Lung (tissue), 12 donors: Measurements from ENCODE around the gene MNX1. TPM values are rescaled to one million over a fixed set of nuclear protein-coding genes. Genes with fewer than 3 reads are reported as not detected.

Source experiments
- ATAC-seq: fragments of 200-7000 bp; cut with Tn5 transposase; one replicate; pipeline ENCODE4 v1.9.1; 2020; ENCODE audit warnings: moderate number of reproducible peaks; ENCODE audit not compliant: insufficient read depth, low FRiP score
- DNase-seq, 3 donors: peaks; one replicate each; pipeline ENCODE4 v3.0.0-alpha.2; 2013 to 2017
- H3K27ac ChIP-seq, 2 donors: one replicate each; pipeline ENCODE4 v1.5.1; 2013; ENCODE audit warnings: mild to moderate bottlenecking in 2 of 2, moderate library complexity in 2 of 2, control low read depth in 1 of 2, inconsistent platforms in 1 of 2, low read depth in 1 of 2, low read length in 1 of 2
- H3K27me3 ChIP-seq, 3 donors: one replicate each; pipeline ENCODE4 v1.5.1; 2013; ENCODE audit warnings: low read length in 2 of 3; ENCODE audit not compliant: control insufficient read depth in 3 of 3, insufficient read depth in 3 of 3
- H3K36me3 ChIP-seq, 4 donors: one replicate each; pipeline ENCODE4 v1.5.1; 2013; ENCODE audit warnings: low read length in 4 of 4, mild to moderate bottlenecking in 1 of 4, moderate library complexity in 1 of 4; ENCODE audit not compliant: control insufficient read depth in 4 of 4, insufficient read depth in 4 of 4
- H3K4me1 ChIP-seq, 5 donors: one replicate each; pipeline ENCODE4 v1.5.1; 2013; ENCODE audit warnings: low read length in 5 of 5, mild to moderate bottlenecking in 2 of 5, moderate library complexity in 1 of 5; ENCODE audit not compliant: control insufficient read depth in 5 of 5, insufficient read depth in 5 of 5
- H3K4me3 ChIP-seq: one replicate; pipeline ENCODE4 v1.5.1; 2013; ENCODE audit warnings: mild to moderate bottlenecking, control low read depth, moderate library complexity
- H3K9ac ChIP-seq, 2 donors: one replicate each; pipeline ENCODE4 v1.5.1; 2013; ENCODE audit warnings: low read length in 2 of 2, control low read depth in 1 of 2; ENCODE audit not compliant: insufficient read depth in 1 of 2
- H3K9me3 ChIP-seq, 4 donors: one replicate each; pipeline ENCODE4 v1.5.1; 2013; ENCODE audit warnings: low read length in 3 of 4, mild to moderate bottlenecking in 1 of 4, moderate library complexity in 1 of 4; ENCODE audit not compliant: control insufficient read depth in 4 of 4, insufficient read depth in 3 of 4
- WGBS, 2 donors: extraction: QIAGEN DNeasy Blood & Tissue Kit; methylation state at CpG; one replicate each; pipeline ENCODE4 v1.1.7; 2013; 5-methylcytosine and 5-hydroxymethylcytosine counted together
- polyA plus RNA-seq, 2 donors: library from polyadenylated mRNA; stranded (reverse); fragments of 200-250 nt; gene quantifications; one replicate each; pipeline ENCODE4 v1.2.1, GENCODE V29; 2013
- total RNA-seq, 2 donors: library from RNA; depleted of rRNA in 1 of 2; stranded (reverse); fragments of >200 nt in 1 of 2; gene quantifications; one replicate each; pipeline ENCODE4 v1.2.1, GENCODE V29; 2014 to 2021
- TF ChIP-seq, protein P1 (sequence below): IDR thresholded peaks from 2 replicates; pipeline ENCODE4 v1.5.1; 2012; ENCODE audit warnings: mild to moderate bottlenecking; ENCODE audit errors: control extremely low read depth, extremely low read depth
- donor health status: control.
- donor health status: control.
- donor health status: Bipolar disorder and iron deficiency.
- donor health status: healthy.
- donor health status: DM: yes; HTN: yes; CAD: no.

The MNX1 gene
- total and polyA plus RNA-seq, 4 donors, result 0.10 to 1.4 TPM; not detected in 2

DNA sequence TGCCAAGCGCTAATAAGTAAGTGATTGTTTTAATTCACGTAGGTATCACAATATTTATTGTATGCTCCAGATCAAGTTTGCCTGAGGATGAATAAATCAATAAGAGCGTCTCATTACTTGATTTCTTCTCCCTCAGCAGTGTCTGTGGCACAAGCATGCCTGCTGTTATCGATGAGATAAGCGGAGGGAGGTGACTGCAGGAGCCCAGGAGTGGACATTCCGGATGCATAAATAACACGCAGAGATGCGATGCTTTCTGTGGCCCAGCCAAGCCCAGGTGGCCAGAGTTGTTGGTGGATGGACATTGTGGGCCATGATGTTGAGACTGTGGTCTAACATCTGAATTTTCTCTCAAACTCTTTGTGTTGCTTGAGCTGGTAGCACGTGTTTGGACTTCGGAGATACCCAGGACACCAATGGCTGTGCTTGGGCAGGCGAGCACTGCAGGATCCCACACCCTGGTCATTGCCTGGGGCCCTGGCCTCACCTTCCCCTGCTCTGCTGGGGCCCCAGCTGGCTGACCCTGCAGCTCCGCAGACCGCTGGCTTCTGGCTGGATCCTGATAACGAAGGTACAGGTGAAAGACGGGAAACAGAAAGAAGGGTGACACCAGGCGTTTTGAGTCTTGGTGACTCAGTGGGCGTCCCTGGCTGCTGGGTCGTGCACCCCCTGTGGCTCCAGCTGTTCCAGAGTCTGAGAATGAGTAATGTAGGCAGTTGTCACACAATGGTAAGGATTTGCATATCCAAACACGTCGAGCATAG is 31.2 kb upstream of the MNX1 start:
- Histone ChIP-seq H3K4me3 (no peak overlapping the region), H3K27ac (no peak overlapping the region), H3K36me3 (no peaks in the 10 kb centered on the region), H3K27me3 (peaks cover 0 to 22% (median 9%) of the 10 kb centered on the region in 3 donors), H3K9me3 (peaks cover 0 to 8% (median 0%) of the 10 kb centered on the region in 4 donors), H3K9ac (no peak overlapping the region), H3K4me1 (peaks cover 0 to 15% (median 0%) of the 10 kb centered on the region in 5 donors)
- WGBS, 2 donors, result 72 to 82% methylated on average over 20 of the region's 20 CpGs
- TF ChIP-seq, protein P1, sequence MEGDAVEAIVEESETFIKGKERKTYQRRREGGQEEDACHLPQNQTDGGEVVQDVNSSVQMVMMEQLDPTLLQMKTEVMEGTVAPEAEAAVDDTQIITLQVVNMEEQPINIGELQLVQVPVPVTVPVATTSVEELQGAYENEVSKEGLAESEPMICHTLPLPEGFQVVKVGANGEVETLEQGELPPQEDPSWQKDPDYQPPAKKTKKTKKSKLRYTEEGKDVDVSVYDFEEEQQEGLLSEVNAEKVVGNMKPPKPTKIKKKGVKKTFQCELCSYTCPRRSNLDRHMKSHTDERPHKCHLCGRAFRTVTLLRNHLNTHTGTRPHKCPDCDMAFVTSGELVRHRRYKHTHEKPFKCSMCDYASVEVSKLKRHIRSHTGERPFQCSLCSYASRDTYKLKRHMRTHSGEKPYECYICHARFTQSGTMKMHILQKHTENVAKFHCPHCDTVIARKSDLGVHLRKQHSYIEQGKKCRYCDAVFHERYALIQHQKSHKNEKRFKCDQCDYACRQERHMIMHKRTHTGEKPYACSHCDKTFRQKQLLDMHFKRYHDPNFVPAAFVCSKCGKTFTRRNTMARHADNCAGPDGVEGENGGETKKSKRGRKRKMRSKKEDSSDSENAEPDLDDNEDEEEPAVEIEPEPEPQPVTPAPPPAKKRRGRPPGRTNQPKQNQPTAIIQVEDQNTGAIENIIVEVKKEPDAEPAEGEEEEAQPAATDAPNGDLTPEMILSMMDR, result no peak
- ATAC-seq, result no peak
- DNase-seq, result peak in 1 of 3 donors; percentile 29

DNA sequence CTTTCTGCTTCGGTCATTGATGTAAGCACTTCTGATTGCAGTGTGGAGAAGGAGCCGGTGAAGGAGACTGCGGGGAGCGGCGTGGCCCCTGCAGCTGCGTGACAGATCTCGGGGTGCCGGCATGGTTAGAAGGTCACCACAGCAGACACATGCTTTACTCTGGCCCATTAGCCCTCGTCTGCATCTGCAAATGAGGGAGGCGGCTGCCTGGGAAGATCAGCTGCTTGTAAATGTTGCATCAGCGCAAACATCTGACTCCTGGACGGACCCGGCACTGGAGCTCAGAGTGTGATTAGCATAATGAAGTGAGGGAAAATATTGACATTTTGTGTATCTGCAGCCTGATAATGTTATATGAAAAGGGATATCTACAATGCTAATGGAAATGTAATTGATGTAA is 30.5 kb upstream of the MNX1 start:
- peak; percentile 56 to 89 (median 77) for DNase-seq
- Histone ChIP-seq H3K9me3 (peaks cover 0 to 9% (median 2%) of the 10 kb centered on the region in 4 donors), H3K36me3 (no peaks in the 10 kb centered on the region), H3K27ac (no peak overlapping the region), H3K9ac (no peak overlapping the region), H3K4me3 (no peak overlapping the region), H3K4me1 (peaks cover 0 to 15% (median 0%) of the 10 kb centered on the region in 5 donors), H3K27me3 (peaks cover 0 to 23% (median 9%) of the 10 kb centered on the region in 3 donors)
- WGBS, 2 donors, result 24 to 38% methylated on average over 13 of the region's 13 CpGs
- TF ChIP-seq, protein P1, result no peak
- ATAC-seq, result no peak

GRCh38 chr7:157037635-157038034 is 27.2 kb upstream of the MNX1 start:
- Histone ChIP-seq H3K9ac (no peak overlapping the region), H3K27ac (no peak overlapping the region), H3K9me3 (peaks cover 0 to 9% (median 3%) of the 10 kb centered on the region in 4 donors), H3K27me3 (peaks cover 0 to 20% (median 1%) of the 10 kb centered on the region in 3 donors), H3K4me3 (no peak overlapping the region), H3K36me3 (no peaks in the 10 kb centered on the region), H3K4me1 (peaks cover 0 to 10% (median 0%) of the 10 kb centered on the region in 5 donors)
- WGBS, 2 donors, result 73 to 76% methylated on average over 9 of the region's 9 CpGs
- TF ChIP-seq, protein P1, result no peak
- DNase-seq, result no peak
- no peak for ATAC-seq
